DND-41 (cell line): ENCODE data around the gene NOTCH2.

ENCODE experiments used
- ATAC-seq: fragments of 200-7000 bp; cut with Tn5 transposase; 3 replicates; pipeline ENCODE4 v1.9.1; 2021; ENCODE audit warnings: low read depth; ENCODE audit not compliant: insufficient read depth
- DNase-seq: peaks from one replicate; pipeline ENCODE4 v3.0.0-alpha.2; 2020
- H2AFZ ChIP-seq: 2 replicates; pipeline ENCODE4 v1.6.0; 2012; ENCODE audit warnings: low read depth, low read length
- H3K27ac ChIP-seq: 2 replicates; pipeline ENCODE4 v1.5.1; 2012; ENCODE audit warnings: low read length, inconsistent platforms
- H3K27me3 ChIP-seq: fragments of 200-600 bp; sonication (generic); 2 replicates; pipeline ENCODE4 v1.6.0; 2012; ENCODE audit warnings: low read length, mild to moderate bottlenecking, inconsistent platforms; ENCODE audit not compliant: insufficient read depth, poor library complexity
- H3K36me3 ChIP-seq: 2 replicates; pipeline ENCODE4 v1.5.1; 2012; ENCODE audit warnings: low read length, inconsistent platforms; ENCODE audit not compliant: insufficient read depth
- H3K4me1 ChIP-seq: 2 replicates; pipeline ENCODE4 v1.5.1; 2012; ENCODE audit warnings: mild to moderate bottlenecking, low read length; ENCODE audit not compliant: insufficient read depth
- H3K4me2 ChIP-seq: 2 replicates; pipeline ENCODE4 v1.6.0; 2012; ENCODE audit warnings: mild to moderate bottlenecking, moderate library complexity, low read length, inconsistent platforms; ENCODE audit not compliant: insufficient read depth
- H3K4me3 ChIP-seq, 2 experiments: fragments of 200-600 bp in 1 of 2; shearing (Covaris generic) in 1 of 2; 2 replicates each; pipeline ENCODE4 v1.5.1; 2012 to 2016; ENCODE audit warnings: inconsistent platforms in 2 of 2, low read length in 2 of 2, mild to moderate bottlenecking in 2 of 2, low read depth in 1 of 2, moderate library complexity in 1 of 2
- H3K79me2 ChIP-seq: 2 replicates; pipeline ENCODE4 v1.6.0; 2012; ENCODE audit warnings: low read length, inconsistent platforms; ENCODE audit not compliant: insufficient read depth
- H3K9ac ChIP-seq: 2 replicates; pipeline ENCODE4 v1.6.0; 2012; ENCODE audit warnings: low read depth, mild to moderate bottlenecking, inconsistent platforms, low read length, moderate library complexity
- H3K9me3 ChIP-seq: 2 replicates; pipeline ENCODE4 v1.5.1; 2012; ENCODE audit warnings: low read length, moderate library complexity, mild to moderate bottlenecking, inconsistent platforms; ENCODE audit not compliant: insufficient read depth, severe bottlenecking
- H4K20me1 ChIP-seq: 2 replicates; pipeline ENCODE4 v1.6.0; 2012; ENCODE audit warnings: low read length; ENCODE audit not compliant: insufficient read depth
- CTCF ChIP-seq: IDR thresholded peaks from 2 replicates; pipeline ENCODE4 v1.5.1; 2012; ENCODE audit warnings: borderline replicate concordance, low read length, moderate library complexity, mild to moderate bottlenecking; ENCODE audit not compliant: poor library complexity, severe bottlenecking; ENCODE audit errors: extremely low read depth
- EZH2 ChIP-seq: IDR thresholded peaks from 3 replicates; pipeline ENCODE4 v1.6.1; 2012; ENCODE audit warnings: borderline replicate concordance, low read depth, mild to moderate bottlenecking, moderate library complexity, low read length, inconsistent platforms; ENCODE audit not compliant: severe bottlenecking

Gene NOTCH2

GRCh38 chr1:119893827-119894700 lies 175.4 kb downstream of the NOTCH2 start:
- Histone ChIP-seq H3K4me3 (peak overlapping the region in 1 of 2 experiments; percentile 11; a peak in 1 of 4 replicates), H3K36me3 (no peaks in the 10 kb centered on the region), H3K79me2 (no peaks in the 10 kb centered on the region), H3K9ac (peak overlapping the region; percentile 39), H2AFZ (no peak overlapping the region), H3K27ac (peak overlapping the region; percentile 91), H3K4me1 (peaks cover 55% of the 10 kb centered on the region), H3K4me2 (peak overlapping the region; percentile 61), H4K20me1 (no peaks in the 10 kb centered on the region), H3K27me3 (no peaks in the 10 kb centered on the region), H3K9me3 (peaks cover under 1% of the 10 kb centered on the region)
- ATAC-seq = peak; percentile 47
- peak; percentile 66 for DNase-seq
- TF ChIP-seq CTCF = no peak
- no peak for TF ChIP-seq EZH2

GRCh38 chr1:119893238-119893791 lies 176.1 kb downstream of the NOTCH2 start:
- H2AFZ ChIP-seq = peak overlapping the region; percentile 48
- no peaks in the 10 kb centered on the region for H3K27me3 ChIP-seq
- ATAC-seq (peak; percentile 84), DNase-seq (peak; percentile 77)
- TF ChIP-seq CTCF (no peak), EZH2 (no peak)
- peaks cover 55% of the 10 kb centered on the region for H3K4me1 ChIP-seq
- peak overlapping the region in 1 of 2 experiments; percentile 42; a peak in 2 of 4 replicates for H3K4me3 ChIP-seq
- H3K9ac ChIP-seq = peak overlapping the region; percentile 39
- no peaks in the 10 kb centered on the region for H3K36me3 ChIP-seq
- H4K20me1 ChIP-seq = no peaks in the 10 kb centered on the region
- H3K4me2 ChIP-seq = peak overlapping the region; percentile 61
- H3K79me2 ChIP-seq = no peaks in the 10 kb centered on the region
- H3K27ac ChIP-seq = peak overlapping the region; percentile 91
- H3K9me3 ChIP-seq = peaks cover 7% of the 10 kb centered on the region

- TF ChIP-seq CTCF = no peak
- TF ChIP-seq EZH2 = no peak
- Histone ChIP-seq H3K4me3 (no peak overlapping the region), H3K4me2 (no peak overlapping the region), H3K27ac (peak overlapping the region; percentile 91), H3K27me3 (no peaks in the 10 kb centered on the region), H3K9me3 (peaks cover 14% of the 10 kb centered on the region), H3K4me1 (peaks cover 55% of the 10 kb centered on the region), H3K36me3 (no peaks in the 10 kb centered on the region), H3K9ac (no peak overlapping the region), H3K79me2 (no peaks in the 10 kb centered on the region), H4K20me1 (no peaks in the 10 kb centered on the region), H2AFZ (no peak overlapping the region)
- ATAC-seq = no peak
- DNase-seq = no peak
These were observed 178.1 kb downstream of the NOTCH2 start for GRCh38 chr1:119891386-119891785.
